ENCODE data around the gene B3GNT7.

- TF ChIP-seq CTCF (conservative IDR thresholded peaks at IDR 0.05 in 1 of 2, IDR thresholded peaks at IDR 0.05 in 1 of 2; ENCODE audit: extremely low read depth in 1 of 2, insufficient read depth in 1 of 2, low read depth in 1 of 2, low read length in 2 of 2) (peak; percentile 1 to 18), EZH2 (IDR thresholded peaks at IDR 0.05; ENCODE audit: borderline replicate concordance, low read length) (no peak)
These were observed 4.6 kb downstream of the B3GNT7 start for GRCh38 chr2:231399853-231400680.

Data from mammary epithelial cell (primary cell).